GM21390 (cell line): ENCODE results near the gene LCA5L.

ENCODE experiments used
- ATAC-seq: cut with Tn5 transposase; IDR thresholded peaks from one replicate; pipeline ENCODE4 v1.9.1; 2021; ENCODE audit not compliant: unreplicated experiment

Gene LCA5L

DNA sequence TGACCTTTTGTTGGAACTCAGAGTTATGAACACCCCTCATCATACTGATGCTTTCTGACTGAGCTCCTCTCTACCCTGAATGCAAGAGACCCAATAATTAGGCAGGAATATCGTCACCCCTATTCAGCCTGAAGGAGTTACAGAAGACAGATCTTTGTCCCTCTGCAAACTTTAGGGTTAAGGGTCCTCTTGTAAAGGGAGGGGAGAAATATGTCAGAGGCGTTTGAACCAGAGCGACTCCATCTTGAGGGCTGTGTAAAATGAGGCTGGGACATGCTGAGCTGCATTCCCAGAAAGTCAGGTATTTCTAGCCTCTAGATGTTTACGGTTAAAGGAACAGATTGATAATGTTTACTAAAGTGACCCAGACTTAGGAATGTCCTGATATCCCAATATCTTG lies 86.2 kb downstream of the LCA5L start:
- ATAC-seq, result no peak
